GM12878 (cell line): ENCODE data around the gene HSD17B10. TPM values are rescaled to one million over a fixed set of nuclear protein-coding genes. Genes with fewer than 3 reads are reported as not detected.

Source experiments
- ATAC-seq: fragments of 200-7000 bp; cut with Tn5 transposase; 3 replicates; pipeline ENCODE4 v1.9.1; 2020; ENCODE audit warnings: mild to moderate bottlenecking, moderate library complexity
- BruUV-seq: library from RNA; stranded (reverse); fragments of 400-500 nt; replicated peaks from 2 replicates; lab custom pipeline; 2021; lab: Mats Ljungman, UMichigan
- CTCF ChIA-PET: fragments of 300-600 bp; sonication (Branson Sonifier 250); formaldehyde crosslinking; extraction: SDS; loops from one replicate; lab custom pipeline; 2021; ENCODE audit warnings: inconsistent platforms; lab: Yijun Ruan, JAX
- POLR2A ChIA-PET: fragments of 350-600 bp; formaldehyde crosslinking; extraction: SDS; loops from one replicate; lab custom pipeline; 2021; ENCODE audit warnings: inconsistent platforms; lab: Charles Lee
- RAD21 ChIA-PET: fragments of 300-600 bp; sonication (Branson Sonifier 250); formaldehyde crosslinking; loops from one replicate; lab custom pipeline; 2023; ENCODE audit warnings: antibody characterized with exemption; ENCODE audit not compliant: unreplicated experiment; lab: Charles Lee
- SMC1A ChIA-PET: fragments of 300-600 bp; sonication (Branson Sonifier 250); formaldehyde crosslinking; loops from one replicate; lab custom pipeline; 2023; ENCODE audit not compliant: unreplicated experiment, uncharacterized antibody; lab: Charles Lee
- DNase-seq: peaks from one replicate; pipeline ENCODE4 v3.0.0-alpha.2; 2011; ENCODE audit warnings: low read depth, low spot score
- FAIRE-seq: peaks from 3 replicates; lab custom pipeline; 2011; peaks lifted over from hg19 to GRCh38; lab: Jason Lieb, UNC
- H2AFZ ChIP-seq: 2 replicates; pipeline ENCODE4 v1.6.0; 2011; ENCODE audit warnings: low read depth, low read length, control low read depth; ENCODE audit not compliant: control insufficient read depth
- H3K27ac ChIP-seq: 2 replicates; pipeline ENCODE4 v1.5.1; 2011; ENCODE audit warnings: control low read depth; ENCODE audit not compliant: control insufficient read depth, insufficient read depth
- H3K27me3 ChIP-seq, 2 experiments: replicated peaks in 1 of 2; 2 replicates each; pipeline versions ENCODE4 v1.6.0 to v1.6.1; 2011; ENCODE audit warnings: low read length in 1 of 2; ENCODE audit not compliant: control insufficient read depth in 2 of 2, insufficient read depth in 2 of 2
- H3K36me3 ChIP-seq, 2 experiments: 2 replicates each; pipeline ENCODE4 v1.5.1; 2011; ENCODE audit warnings: low read length in 1 of 2; ENCODE audit not compliant: control insufficient read depth in 2 of 2, insufficient read depth in 2 of 2
- H3K4me1 ChIP-seq: 2 replicates; pipeline ENCODE4 v1.6.1; 2011; ENCODE audit warnings: mild to moderate bottlenecking, low read length, moderate library complexity, mixed read lengths; ENCODE audit not compliant: control insufficient read depth, insufficient read depth
- H3K4me2 ChIP-seq: 2 replicates; pipeline ENCODE4 v1.6.0; 2011; ENCODE audit warnings: control low read depth; ENCODE audit not compliant: control insufficient read depth, insufficient read depth
- H3K4me3 ChIP-seq: fragments of 200-600 bp; sonication (generic); 2 replicates; pipeline ENCODE4 v1.5.1; 2016
- H3K79me2 ChIP-seq: 2 replicates; pipeline ENCODE4 v1.6.0; 2011; ENCODE audit warnings: low read length; ENCODE audit not compliant: control insufficient read depth, insufficient read depth
- H3K9ac ChIP-seq: 2 replicates; pipeline ENCODE4 v1.8.0; 2011; ENCODE audit warnings: low read length, control low read depth, mixed read lengths; ENCODE audit not compliant: control insufficient read depth, insufficient read depth
- H3K9me3 ChIP-seq: replicated peaks from 3 replicates; pipeline ENCODE4 v1.5.1; 2011; ENCODE audit warnings: mild to moderate bottlenecking, low read length; ENCODE audit not compliant: control insufficient read depth, insufficient read depth
- H4K20me1 ChIP-seq: 2 replicates; pipeline ENCODE4 v1.6.0; 2011; ENCODE audit not compliant: control insufficient read depth, insufficient read depth
- GABPA ChIP-seq: IDR thresholded peaks from 2 replicates; pipeline ENCODE4 v1.6.1; 2014; ENCODE audit warnings: antibody characterized with exemption, low read depth, mild to moderate bottlenecking, inconsistent platforms
- HDAC2 ChIP-seq: fragments of 200-600 bp; sonication (generic); IDR thresholded peaks from 2 replicates; pipeline ENCODE4 v1.6.1; 2017
- MAX ChIP-seq: IDR thresholded peaks from 2 replicates; pipeline ENCODE4 v1.6.1; 2012; ENCODE audit warnings: low read depth, low read length, improper control_type of control experiment
- POLR2AphosphoS5 ChIP-seq: IDR thresholded peaks from 2 replicates; pipeline ENCODE4 v1.6.1; 2011; ENCODE audit warnings: mild to moderate bottlenecking, low read length, inconsistent platforms
- WGBS: methylation state at CpG from one replicate; pipeline ENCODE4 v1.1.6; 2016; ENCODE audit warnings: low lambda C conversion rate; ENCODE audit not compliant: insufficient replicate concordance, insufficient coverage; ENCODE audit errors: missing lambda C conversion rate; 5-methylcytosine and 5-hydroxymethylcytosine counted together
- in situ Hi-C: fragments of 300-500 bp; cut with MboI; formaldehyde crosslinking; loops from 9 replicates; pipeline ENCODE4 v1.14.3; 2018; ENCODE audit warnings: mixed read lengths
- intact Hi-C: fragments of 100-400 bp; cut with micrococcal nuclease; formaldehyde crosslinking; loops from one replicate; pipeline ENCODE4 v1.14.2; 2022; ENCODE audit not compliant: unreplicated experiment
- polyA plus RNA-seq, 11 experiments: library from polyadenylated mRNA; depleted of rRNA in 4 of 11; unstranded in 6 of 11; stranded (reverse) in 5 of 11; fragments of >200 nt; fragmentation: Nextera tagmentation in 4 of 11; fragmentation: Illumina TruSeq in 1 of 11; extraction: Ambion mirVana in 4 of 11; extraction: Trizol in 1 of 11; gene quantifications; 1 replicate in 1 of 11; 2 replicates in 10 of 11; pipeline versions ENCODE4 v1.2.1 to v1.2.3, GENCODE V29; 2011 to 2016; ENCODE audit warnings: inconsistent platforms in 2 of 11, missing spikeins in 2 of 11, low read depth in 1 of 11
- total RNA-seq, 4 experiments: library from RNA; depleted of rRNA in 3 of 4; stranded (reverse); fragments of >200 nt in 3 of 4; fragmentation: Illumina TruSeq in 1 of 4; extraction: Trizol in 1 of 4; gene quantifications; 2 replicates each; pipeline versions ENCODE4 v1.2.1 to v1.2.3, GENCODE V29; 2013 to 2021

The HSD17B10 gene
- total and polyA plus RNA-seq, 10 of the 15 experiments (the other 5 are each of a cell fraction or from before 2014, with no cell fraction given): 43.7 to 313 (median 187) TPM

DNA sequence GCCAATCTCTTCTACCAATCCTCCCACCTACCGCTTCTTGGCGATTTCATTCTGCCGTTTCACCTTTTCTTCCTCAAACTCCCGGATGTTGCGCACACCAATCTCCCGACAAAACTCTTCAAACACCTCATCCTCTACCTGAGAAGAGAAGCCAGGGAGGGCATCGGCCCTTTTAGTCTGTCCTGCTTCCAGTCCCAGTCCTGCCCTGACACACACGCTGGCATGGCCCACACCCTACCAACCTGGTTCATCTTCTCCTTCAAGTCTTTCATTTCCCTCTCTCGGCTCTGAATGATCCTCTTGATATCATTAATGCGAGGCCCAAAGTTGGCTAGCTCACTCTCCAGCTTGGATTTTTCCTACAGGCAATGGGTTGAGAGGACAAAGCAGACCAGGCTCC, 30.6 kb downstream of the HSD17B10 start:
- H3K9me3 ChIP-seq: no peaks in the 10 kb centered on the region
- H4K20me1 ChIP-seq: no peaks in the 10 kb centered on the region
- no peak for ATAC-seq
- TF ChIP-seq HDAC2 (no peak), GABPA (no peak), POLR2AphosphoS5 (0 out of 2 replicates have a peak, but pooled peaks have one; percentile 25)
- no peak overlapping the region for H2AFZ ChIP-seq
- no peaks in the 10 kb centered on the region for H3K79me2 ChIP-seq
- intact Hi-C loops (no loop called here), in situ Hi-C loops (no loop called here)
- no peak overlapping the region for H3K4me3 ChIP-seq
- no TSS peak for BruUV-seq
- 98% methylated on average over 10 of the region's 10 CpGs for WGBS
- no peak overlapping the region for H3K9ac ChIP-seq
- ChIA-PET CTCF (no interaction called here), SMC1A (interaction anchor here (0.6 to 1.1 kb wide), 2 partner anchors 14 to 377 kb away, joined by 3 read pairs; no protein-coding TSS in a partner anchor), RAD21 (interaction anchor here (0.6 kb wide), 1 partner anchor 27 kb away, joined by 3 read pairs; no protein-coding TSS in a partner anchor), POLR2A (interaction anchor here (0.7 kb wide), 1 partner anchor 23 kb away, joined by 9 read pairs; no protein-coding TSS in a partner anchor)
- H3K4me1 ChIP-seq: no peaks in the 10 kb centered on the region
- DNase-seq: no peak
- no peaks in the 10 kb centered on the region for H3K27me3 ChIP-seq
- H3K36me3 ChIP-seq: peaks cover 37 to 43% of the 10 kb centered on the region in 2 experiments
- no peak for FAIRE-seq
- no peak overlapping the region for H3K4me2 ChIP-seq
- H3K27ac ChIP-seq: no peak overlapping the region

DNA sequence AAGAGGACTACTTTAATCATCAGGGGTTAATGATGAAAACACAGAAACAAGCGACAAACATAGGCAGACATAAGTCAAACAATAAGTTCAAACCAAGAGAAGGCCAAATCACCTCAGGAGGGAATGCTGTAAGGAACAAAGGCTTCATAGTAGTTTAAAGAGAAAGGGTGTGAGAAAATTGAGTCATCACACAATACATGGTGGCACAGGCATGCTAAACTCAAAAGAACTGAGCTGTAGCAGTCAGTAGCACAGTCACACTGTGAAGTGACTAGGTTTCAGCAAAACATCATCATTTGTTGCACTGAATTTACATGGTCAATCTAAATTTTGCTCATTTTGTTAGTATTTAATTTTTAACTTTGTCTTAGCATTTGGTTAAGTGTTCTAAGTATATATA, 36.0 kb downstream of the HSD17B10 start:
- Histone ChIP-seq H3K4me1 (no peaks in the 10 kb centered on the region), H3K27ac (no peak overlapping the region), H3K36me3 (peaks cover 10 to 15% of the 10 kb centered on the region in 2 experiments), H3K27me3 (no peaks in the 10 kb centered on the region), H3K4me2 (no peak overlapping the region), H3K9me3 (no peaks in the 10 kb centered on the region), H4K20me1 (no peaks in the 10 kb centered on the region), H3K79me2 (no peaks in the 10 kb centered on the region), H3K4me3 (no peak overlapping the region), H3K9ac (no peak overlapping the region), H2AFZ (no peak overlapping the region)
- no peak for TF ChIP-seq MAX
- WGBS: 100% methylated on average over 1 of the region's 1 CpG
- intact Hi-C loops: no loop called here
- RAD21 ChIA-PET: no interaction called here
- SMC1A ChIA-PET: no interaction called here
- ATAC-seq: no peak
- FAIRE-seq: no peak
- CTCF ChIA-PET: no interaction called here
- no peak for DNase-seq
- POLR2A ChIA-PET: interaction anchor here (1.0 kb wide), 1 partner anchor 14 kb away, joined by 3 read pairs; no protein-coding TSS in a partner anchor
- in situ Hi-C loops: no loop called here
- no TSS peak for BruUV-seq
